Nephron progenitor cell (in vitro differentiated cells): ENCODE results near the gene SPOP.

ENCODE experiments used
- DNase-seq: peaks from one replicate; pipeline ENCODE4 v3.0.0; 2021
- H3K27ac Mint-ChIP-seq: 2 replicates; pipeline ENCODE4 v1.8.0; 2021; ENCODE audit warnings: mild to moderate bottlenecking, moderate library complexity, mixed read lengths
- H3K27me3 Mint-ChIP-seq: 2 replicates; pipeline ENCODE4 v1.8.0; 2021; ENCODE audit warnings: mild to moderate bottlenecking, low read depth, mixed read lengths; ENCODE audit not compliant: poor library complexity
- H3K36me3 Mint-ChIP-seq: 2 replicates; pipeline ENCODE4 v1.8.0; 2021; ENCODE audit warnings: low read depth, mixed read lengths
- H3K4me1 Mint-ChIP-seq: 2 replicates; pipeline ENCODE4 v1.8.0; 2021; ENCODE audit warnings: mixed read lengths
- H3K4me3 Mint-ChIP-seq: 2 replicates; pipeline ENCODE4 v1.8.0; 2021; ENCODE audit warnings: mild to moderate bottlenecking, moderate library complexity, mixed read lengths
- H3K9me3 Mint-ChIP-seq: 2 replicates; pipeline ENCODE4 v1.8.0; 2021; ENCODE audit warnings: mild to moderate bottlenecking, moderate library complexity, mixed read lengths
- CTCF ChIP-seq: fragments of 200-600 bp; sonication (generic); IDR thresholded peaks from 2 replicates; pipeline ENCODE4 v1.5.0; 2021; ENCODE audit warnings: antibody characterized with exemption

SPOP gene

GRCh38 chr17:49699966-49700575 lies 22.2 kb upstream of the SPOP start:
- H3K9me3 Mint-ChIP-seq, result no peaks in the 10 kb centered on the region
- TF ChIP-seq CTCF, result no peak
- H3K27me3 Mint-ChIP-seq, result peaks cover 7% of the 10 kb centered on the region
- H3K36me3 Mint-ChIP-seq, result peaks cover 37% of the 10 kb centered on the region
- no peak for DNase-seq
- H3K27ac Mint-ChIP-seq, result no peak overlapping the region
- H3K4me1 Mint-ChIP-seq, result peaks cover 13% of the 10 kb centered on the region
- no peak overlapping the region for H3K4me3 Mint-ChIP-seq

- H3K4me1 Mint-ChIP-seq, result peaks cover 16% of the 10 kb centered on the region
- TF ChIP-seq CTCF, result no peak
- peaks cover 7% of the 10 kb centered on the region for H3K27me3 Mint-ChIP-seq
- no peak overlapping the region for H3K4me3 Mint-ChIP-seq
- no peaks in the 10 kb centered on the region for H3K9me3 Mint-ChIP-seq
- peaks cover 26% of the 10 kb centered on the region for H3K36me3 Mint-ChIP-seq
- H3K27ac Mint-ChIP-seq, result no peak overlapping the region
- DNase-seq, result no peak
Measured at GRCh38 chr17:49698005-49698404, 20.1 kb upstream of the SPOP start.

GRCh38 chr17:49696233-49696761 lies 18.4 kb upstream of the SPOP start:
- peaks cover 25% of the 10 kb centered on the region for H3K4me1 Mint-ChIP-seq

GRCh38 chr17:49695698-49696232 lies 17.9 kb upstream of the SPOP start:
- Mint-ChIP-seq H3K36me3 (peaks cover 13% of the 10 kb centered on the region), H3K4me3 (no peak overlapping the region), H3K27me3 (peaks cover 15% of the 10 kb centered on the region), H3K4me1 (peaks cover 30% of the 10 kb centered on the region), H3K9me3 (no peaks in the 10 kb centered on the region), H3K27ac (no peak overlapping the region)
- TF ChIP-seq CTCF, result no peak
- no peak for DNase-seq

More at GRCh38 chr17:49696233-49696761, 18.4 kb upstream of the SPOP start:
- Mint-ChIP-seq H3K9me3 (no peaks in the 10 kb centered on the region), H3K4me3 (no peak overlapping the region), H3K36me3 (peaks cover 18% of the 10 kb centered on the region), H3K27ac (no peak overlapping the region), H3K27me3 (peaks cover 15% of the 10 kb centered on the region)
- DNase-seq, result no peak
- no peak for TF ChIP-seq CTCF

GRCh38 chr17:49694847-49695697 lies 17.2 kb upstream of the SPOP start:
- peaks cover 15% of the 10 kb centered on the region for H3K27me3 Mint-ChIP-seq
- no peak overlapping the region for H3K27ac Mint-ChIP-seq
- H3K4me1 Mint-ChIP-seq, result peaks cover 30% of the 10 kb centered on the region
- H3K9me3 Mint-ChIP-seq, result no peaks in the 10 kb centered on the region
- peak overlapping the region; percentile 34 for H3K4me3 Mint-ChIP-seq
- peak; percentile 76 for DNase-seq
- peak; percentile 85 for TF ChIP-seq CTCF
- H3K36me3 Mint-ChIP-seq, result peaks cover 6% of the 10 kb centered on the region
